ENCODE results near the gene PLCL2.

DNA sequence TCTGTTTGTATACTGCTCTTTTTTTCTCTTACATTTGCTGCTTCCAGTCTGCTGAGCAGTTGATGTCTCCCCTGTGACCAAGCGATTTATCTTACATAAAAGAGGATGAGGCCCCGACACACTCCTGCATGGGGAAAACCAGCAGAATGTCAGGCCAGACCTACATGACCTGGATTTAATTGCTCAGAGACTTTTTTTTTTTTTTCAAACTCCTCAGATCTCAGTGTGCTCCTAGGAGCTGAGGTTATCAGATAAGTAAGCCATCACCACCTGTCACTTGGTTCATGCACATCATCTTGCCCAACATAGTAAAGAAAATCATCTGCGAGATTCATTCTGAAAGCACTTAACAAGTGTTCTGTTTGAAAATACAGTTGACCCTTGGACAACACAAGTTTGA, 163.1 kb downstream of the PLCL2 start:
- TF ChIP-seq EZH2 (IDR thresholded peaks at IDR 0.05; ENCODE audit: borderline replicate concordance, low read depth, low read length, severe bottlenecking) (no peak), CTCF (IDR thresholded peaks at IDR 0.05; ENCODE audit: borderline replicate concordance, extremely low read depth, low read length, poor library complexity, severe bottlenecking) (no peak)

Data from DND-41 (cell line).